NCI-H226 (cell line): ENCODE results near the gene ACADS.
"Not testable (repeated sequence)": the region's sequence is repeated elsewhere in the genome, so short reads cannot be mapped to it uniquely, and the experiment has no call there.

ENCODE experiments used
- DNase-seq: peaks from one replicate; pipeline ENCODE4 v3.0.0-alpha.2; 2015

ACADS gene

DNA sequence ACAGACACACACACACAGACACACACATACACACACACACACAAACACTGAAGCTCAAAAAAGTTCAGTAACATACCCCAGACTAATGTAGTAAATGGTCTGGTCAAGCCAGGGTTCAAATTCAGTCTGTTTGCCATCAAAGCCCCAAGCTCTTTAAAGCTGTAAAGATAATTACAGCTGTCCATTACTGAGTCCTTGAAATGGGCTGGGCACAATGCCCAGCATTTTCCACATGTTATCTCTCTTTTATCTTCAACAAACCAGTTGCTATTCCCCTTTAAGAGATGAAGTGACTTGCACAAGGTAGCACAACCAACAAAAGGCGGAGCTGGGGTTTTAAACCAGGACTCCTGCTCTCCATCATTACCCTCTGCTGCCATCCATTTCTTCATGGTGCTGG lies 23.0 kb upstream of the ACADS start:
- no peak for DNase-seq

DNA sequence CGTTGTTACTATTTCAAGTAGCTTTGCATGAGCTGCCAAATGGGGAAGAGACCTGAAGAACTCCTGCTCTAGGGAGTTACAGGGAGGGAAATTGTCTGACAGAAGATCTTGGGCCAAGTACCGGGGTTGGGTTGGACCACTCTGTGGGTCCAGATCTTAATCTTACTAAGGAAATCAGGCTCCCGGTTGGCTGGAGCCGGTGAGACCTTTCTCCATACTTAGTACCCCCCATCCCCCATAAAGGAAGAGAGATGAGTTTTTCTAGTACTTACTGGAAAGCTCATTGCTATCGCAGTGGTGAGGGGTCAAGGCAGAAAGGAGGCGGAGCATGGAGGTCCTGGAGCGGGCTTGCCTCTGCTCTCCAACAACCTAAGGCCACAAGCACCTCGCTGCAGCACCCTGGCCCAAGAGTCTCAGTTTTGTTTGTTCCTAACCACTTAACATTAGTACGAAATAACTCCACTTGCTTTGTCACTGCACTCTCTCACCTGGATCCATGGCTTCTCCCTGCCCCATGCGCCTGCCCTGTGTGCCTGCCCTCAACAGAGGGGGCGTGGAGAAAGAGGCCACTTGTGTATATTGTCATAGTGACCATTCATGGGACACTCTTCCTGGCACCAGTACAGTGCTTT lies 22.2 kb upstream of the ACADS start:
- no peak for DNase-seq

DNA sequence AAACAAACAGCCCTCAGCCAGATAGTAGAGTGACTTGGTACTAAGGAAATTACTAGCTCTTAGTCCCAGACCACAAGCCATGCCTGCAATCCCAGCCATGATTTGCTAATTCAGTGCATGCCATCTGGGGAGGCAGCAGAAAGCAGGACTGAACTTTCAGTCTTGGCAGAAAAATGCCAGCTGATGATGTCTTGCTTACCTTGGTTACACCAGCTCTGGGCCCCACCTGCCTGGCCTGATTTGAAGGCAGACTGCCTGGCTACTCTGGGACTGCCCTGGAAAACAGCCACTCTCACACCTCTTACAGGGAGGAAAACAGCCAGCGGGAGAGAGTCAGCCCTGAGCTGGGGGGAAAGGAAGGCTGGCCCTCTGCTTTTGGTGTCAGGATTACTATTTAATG lies 20.0 kb upstream of the ACADS start:
- DNase-seq = no peak

DNA sequence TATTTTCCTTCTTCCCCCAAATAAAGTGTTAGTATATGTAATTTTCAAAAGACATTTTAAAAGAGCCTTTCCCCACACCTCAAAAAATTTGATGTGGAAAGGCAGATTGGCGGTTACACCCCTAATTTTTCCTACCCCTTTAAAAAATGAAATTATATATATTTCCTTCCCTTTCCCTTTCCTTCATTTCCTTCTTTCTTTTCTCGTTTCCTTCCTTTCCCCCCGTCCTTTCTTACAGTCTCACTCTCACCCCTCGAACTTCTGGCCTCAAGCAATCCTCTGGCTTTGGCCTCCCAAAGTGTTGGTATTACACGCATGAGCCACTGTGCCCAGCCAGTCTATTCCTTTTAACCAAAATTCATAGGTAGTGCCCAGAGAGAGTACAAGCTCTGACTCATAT lies 19.6 kb upstream of the ACADS start:
- DNase-seq = no peak

DNA sequence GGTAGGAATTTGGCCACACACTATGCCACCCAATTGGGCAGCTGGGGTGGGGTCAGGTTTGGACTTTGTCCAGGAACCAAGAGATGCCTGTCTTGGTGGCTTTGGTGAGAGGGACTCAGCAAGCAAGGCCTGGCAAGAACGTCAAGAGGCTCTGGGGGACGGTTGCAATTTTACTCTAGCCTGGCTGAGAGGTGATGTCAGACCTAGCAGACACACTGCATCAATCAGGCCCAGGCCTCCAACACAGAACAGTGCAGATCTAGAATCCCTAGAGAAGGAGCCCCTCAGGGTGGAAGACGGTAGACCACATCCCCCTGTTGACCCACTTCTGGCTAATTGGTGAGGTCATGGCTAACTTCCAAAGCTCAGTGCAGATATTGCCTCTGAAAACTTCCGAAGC lies 17.0 kb upstream of the ACADS start:
- DNase-seq = no peak

DNA sequence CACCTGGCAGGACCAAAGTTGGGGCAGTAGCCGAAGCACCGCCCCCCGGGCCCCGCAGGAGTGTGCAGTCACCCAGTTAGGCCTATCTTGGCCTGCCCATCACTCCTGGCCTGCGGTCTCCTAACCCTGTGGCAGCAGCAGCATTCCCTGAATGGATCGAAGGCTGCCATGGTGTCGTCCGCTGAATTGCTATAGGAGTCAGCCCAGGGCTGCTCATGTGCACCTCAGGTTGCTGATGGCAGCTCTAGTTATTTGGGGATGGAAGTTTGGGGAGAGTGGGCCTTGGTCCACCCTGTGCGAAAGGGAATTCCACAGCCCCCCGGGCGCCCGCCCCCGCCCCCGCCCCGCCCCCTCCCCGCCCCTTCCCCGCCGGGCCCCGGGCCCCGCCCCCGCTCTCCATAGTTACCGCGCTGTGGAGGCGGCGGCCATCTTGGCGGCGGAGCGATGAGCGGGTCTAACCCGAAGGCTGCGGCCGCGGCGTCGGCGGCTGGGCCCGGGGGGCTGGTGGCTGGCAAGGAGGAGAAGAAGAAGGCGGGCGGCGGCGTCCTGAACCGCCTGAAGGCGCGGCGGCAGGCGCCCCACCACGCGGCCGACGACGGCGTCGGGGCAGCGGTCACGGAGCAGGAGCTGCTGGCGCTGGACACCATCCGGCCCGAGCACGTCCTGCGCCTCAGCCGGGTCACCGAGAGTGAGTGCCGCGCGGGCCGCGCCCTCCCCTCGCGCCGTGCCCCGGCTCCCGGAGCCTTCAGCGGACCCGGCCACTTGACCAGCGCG lies 15.4 kb upstream of the ACADS start, which contains the start of gene UNC119B:
TSS of gene UNC119B (plus strand) at position 428 of the 774 bp plus-strand sequence. CDS start at position 445, 17 bp downstream.
- DNase-seq = peak; percentile 48

DNA sequence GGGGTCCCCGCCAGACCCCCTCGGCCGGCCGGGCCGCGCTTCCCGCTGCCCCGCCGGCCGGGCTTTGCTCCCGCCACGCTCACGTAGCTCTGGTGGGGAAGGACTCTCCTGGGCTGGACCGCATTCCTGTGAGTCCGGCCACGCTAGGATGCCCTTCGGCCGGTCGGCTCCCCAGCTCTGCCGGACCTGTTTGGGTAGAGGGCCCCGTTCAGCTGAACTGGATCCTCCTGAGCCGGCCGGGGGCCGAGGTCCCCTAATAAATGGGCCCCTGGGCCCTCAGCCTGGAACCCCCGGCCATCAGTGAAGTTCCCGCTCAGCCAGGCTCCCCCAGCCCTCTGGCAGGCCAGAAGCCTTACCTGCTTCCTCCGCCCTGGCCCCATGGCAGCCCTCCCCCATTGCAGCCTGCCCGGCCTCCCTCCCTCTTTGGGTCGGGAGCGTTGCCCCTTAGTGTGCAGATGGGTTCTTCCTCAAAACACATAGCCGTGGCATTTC lies 14.8 kb upstream of the ACADS start:
- DNase-seq = no peak

DNA sequence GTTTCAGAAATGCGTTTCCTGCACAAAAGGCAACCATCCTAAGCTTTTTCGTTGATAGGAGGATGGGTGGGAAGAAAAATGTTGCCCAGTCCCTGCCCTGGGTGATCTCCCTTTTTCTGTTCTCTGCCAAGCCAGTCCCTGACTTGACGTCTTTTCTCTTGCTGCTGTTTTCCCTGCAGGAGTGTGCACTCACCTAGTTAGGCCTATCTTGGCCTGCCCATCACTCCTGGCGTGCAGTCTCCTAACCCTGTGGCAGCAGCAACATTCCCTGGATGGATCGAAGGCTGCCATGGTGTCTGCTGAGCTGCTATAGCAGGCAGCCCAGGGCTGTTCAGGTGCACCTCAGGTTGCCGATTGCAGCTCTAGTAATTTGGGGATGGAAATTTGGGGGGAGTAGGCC lies 14.2 kb upstream of the ACADS start:
- DNase-seq = no peak

DNA sequence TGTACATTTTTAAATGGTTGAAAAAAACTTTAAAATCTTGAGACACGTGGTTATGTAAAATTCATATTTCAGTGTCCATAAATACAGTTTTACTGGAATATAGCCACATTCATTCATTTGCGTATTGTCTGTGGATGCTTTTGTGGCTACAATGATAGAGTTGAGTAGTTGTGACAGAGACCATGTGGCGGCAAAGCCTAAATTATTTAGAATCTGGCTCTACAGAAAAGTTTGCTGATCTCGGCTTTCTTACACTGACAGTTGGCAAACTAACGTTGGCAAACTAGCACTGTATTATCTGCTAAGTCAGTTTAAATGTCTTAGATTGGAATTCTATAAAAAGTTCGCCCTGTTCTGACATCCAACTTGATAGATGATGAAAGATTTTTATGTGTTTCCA lies 13.0 kb upstream of the ACADS start:
- DNase-seq = no peak

DNA sequence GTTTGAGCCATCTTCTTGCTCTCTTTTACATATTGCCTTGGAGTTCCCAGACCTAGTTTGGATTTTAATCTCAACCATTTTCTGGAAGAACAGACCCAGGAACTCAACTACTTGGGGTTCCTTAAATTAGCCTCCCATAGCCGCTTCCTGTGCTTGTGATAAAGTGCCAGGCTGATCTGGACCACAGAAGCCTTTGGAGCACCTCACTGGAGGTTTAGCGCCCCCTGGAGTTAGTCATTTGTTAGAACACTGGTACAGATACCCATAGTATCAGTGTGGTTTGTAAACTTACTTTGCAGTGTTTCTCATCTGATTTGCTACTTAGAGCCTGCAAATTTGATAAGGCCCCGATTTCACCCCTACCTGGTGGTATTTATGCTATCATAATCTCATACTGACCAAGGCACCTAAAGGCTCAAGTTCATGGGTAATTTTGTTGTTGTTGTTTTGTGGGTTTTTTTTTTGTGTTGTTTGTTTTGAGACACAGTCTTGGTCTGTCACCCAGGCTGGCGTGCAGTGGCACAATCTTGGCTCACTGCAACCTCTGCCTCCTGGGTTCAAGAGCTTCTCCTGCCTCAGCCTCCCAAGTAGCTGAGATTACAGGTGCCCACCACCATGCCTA lies 11.7 kb upstream of the ACADS start:
- DNase-seq = peak; percentile 59

DNA sequence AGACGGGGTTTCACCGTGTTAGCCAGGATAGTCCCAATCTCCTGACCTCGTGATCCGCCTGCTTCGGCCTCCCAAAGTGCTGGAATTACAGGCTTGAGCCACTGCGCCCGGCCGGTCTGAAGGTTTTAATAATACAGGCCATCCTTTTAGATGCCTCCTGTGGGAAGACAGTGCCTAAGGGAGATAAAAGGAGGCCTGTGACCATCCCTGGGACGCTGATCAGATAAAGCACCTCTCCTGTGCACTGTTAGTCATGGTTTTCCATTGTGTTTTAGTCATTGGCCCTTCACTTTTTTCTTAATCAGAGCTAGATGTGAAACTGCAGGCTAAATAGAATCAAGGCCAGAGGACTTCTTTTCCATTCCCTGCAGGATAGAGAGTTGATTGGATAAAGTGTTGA lies 7.6 kb upstream of the ACADS start:
- DNase-seq = no peak

DNA sequence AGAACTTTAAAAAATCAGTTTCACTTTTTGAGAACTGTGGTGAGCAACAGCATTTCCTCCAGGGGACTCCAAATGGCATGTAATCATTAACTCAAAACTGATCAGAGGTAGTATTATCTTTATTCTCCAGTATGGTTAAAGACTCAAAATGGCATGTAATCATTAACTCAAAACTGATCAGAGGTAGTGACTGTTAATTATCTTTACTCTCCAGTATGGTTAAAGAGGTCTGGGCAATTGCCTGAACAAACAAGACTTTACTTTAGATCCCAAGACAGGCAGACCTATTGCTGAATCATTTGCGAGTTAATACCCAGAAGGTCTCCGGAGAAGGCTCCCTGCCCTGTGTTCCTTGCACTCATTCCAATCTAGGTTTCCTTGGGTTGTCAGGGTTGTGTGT lies 6.6 kb upstream of the ACADS start:
- DNase-seq = no peak

DNA sequence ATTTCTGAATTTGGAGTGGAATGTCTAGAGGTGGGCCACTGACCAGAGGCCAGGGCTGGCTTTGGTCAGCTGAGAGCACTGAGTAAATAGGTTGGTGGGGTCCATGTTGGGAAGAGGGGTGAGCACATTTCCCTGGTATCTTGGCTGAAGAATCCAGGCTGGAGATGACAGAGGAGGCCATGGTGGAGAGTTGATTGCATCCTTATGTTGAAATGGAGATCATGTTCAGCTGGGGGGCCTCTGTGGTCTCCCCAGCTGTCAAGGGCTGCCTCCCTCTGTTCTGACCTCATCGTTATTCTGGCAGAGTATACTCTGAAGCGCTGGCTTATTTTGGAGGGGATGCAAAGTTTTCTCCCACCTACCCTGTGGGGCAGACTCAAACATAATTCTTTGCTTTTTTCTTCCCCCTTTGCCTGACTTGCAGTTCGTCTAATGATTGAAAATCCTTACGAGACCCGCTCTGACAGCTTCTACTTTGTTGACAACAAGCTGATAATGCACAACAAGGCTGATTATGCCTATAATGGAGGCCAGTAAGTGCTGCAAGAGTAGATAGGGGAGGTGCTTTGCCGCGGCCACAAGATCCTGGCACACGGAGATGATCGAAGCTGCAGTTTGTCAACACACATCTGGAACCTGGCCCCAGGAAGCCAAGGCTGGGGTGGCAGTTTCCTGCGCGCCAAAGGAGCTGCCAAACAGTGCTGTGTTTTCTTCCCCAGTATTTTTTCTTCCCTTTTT lies 6.0 kb upstream of the ACADS start:
- no peak for DNase-seq

DNA sequence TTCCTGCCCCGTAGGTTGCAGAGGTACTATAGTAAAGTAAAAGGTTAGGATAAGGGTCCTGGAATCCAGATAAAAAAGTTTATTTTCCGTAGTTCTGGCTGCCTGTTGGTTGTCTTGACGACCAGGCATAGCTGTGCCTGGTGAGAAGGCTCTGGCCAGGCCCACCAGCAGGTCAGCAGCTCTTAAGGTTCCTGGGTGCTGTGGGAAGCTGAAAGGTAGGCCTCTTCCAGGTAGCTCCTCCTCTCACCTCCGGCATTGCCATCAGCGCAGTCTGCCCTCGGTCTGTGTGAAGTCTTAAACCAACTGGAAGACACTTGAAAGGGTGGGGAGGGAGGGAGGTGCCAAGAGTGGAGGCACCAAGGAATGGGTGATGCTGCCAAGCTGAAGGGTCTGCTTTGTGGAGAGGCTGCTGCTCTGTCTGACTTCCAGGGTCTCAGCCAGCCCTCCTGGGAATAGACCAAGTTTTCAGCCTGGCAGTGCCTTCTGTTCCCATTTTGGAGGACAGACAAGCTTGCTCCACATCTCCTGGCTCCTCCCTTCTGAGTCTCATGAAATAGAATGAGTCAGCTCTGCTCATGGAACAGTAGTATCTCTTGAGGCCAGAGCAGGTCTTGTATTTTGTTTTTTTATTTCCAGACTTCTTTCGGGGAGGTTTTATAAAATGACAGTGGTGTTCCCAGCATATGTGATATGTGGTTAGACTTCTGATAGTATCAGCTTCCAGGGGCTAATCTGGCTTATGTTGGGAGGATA lies 5.2 kb upstream of the ACADS start:
- peak; percentile 58 for DNase-seq

DNA sequence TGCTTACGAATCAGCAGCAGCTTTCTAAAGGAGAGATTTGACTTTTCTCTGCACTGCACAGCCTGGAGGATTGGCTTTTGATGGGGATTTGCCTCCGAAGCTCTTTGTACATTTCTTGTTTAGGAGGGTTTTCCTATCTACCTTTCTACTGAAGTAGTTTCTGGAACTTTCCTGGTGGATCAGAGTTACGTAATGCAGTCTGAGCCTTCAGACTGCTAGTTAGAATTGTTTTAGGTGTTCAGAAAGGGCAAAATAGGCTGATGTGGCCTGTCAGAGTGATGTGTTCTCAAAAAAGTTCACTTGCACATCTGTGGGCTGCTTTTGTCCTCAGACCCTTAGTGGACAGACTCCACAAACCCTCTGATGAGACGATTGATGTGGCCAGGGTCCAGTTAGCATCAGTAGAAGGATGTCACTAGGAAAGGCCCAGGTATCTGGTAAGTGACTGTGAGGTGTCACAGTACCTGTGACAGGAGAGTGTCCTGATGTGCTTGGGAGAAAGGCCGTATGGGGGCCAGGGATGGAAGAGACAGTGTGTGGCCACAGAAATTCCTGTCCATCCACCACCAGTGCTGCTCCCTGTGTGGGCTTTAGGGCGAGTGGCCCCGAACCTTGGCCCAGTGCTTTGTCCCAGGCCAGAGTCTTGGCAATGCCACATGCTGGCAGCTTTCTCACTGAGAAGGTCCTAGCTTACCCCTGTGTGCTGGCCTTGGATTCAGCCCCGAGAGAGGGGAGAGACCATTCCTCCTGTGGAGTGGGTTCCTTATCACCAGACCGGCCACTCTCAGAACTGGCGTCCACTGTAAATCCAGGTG lies 4.4 kb upstream of the ACADS start:
- no peak for DNase-seq

DNA sequence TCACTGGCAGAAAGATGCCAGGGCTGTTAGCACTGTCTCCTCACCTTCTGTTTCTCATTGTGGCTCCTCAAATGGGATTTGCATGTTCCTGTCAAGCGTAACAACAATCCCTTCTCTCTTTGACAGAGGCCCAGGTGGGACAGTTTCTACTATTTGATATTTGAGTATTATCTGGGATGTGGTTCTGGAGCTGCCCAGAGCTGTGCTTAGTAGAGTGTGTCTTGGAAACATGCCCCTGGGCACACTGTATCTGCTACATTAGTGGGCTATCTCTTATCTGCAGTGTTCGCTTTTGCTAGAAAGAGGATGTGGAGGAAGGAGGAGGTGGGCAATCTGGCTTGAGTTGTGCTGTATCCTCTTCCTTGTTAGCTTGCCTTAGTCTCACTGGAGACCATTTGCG lies 3.8 kb upstream of the ACADS start:
- DNase-seq = no peak

DNA sequence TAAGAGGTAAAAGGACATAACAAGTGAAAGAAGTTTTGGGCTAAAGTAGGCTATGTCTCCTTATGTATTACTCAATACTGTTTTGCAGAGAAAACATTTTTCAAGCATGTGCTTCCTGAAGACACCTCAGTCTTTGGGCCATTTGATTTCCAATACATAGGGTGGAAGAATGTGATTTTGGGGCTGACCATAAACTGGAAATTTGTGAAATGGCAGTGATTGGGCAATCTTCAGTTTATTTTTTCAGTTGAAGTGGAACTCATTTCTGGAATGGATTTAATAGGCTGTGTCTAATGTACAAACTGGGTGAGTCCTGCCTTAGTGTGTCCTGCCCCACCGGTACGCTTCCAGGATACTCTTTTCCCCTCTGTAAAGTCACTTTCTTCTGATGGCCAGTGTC lies 2.8 kb upstream of the ACADS start:
- DNase-seq = no peak

DNA sequence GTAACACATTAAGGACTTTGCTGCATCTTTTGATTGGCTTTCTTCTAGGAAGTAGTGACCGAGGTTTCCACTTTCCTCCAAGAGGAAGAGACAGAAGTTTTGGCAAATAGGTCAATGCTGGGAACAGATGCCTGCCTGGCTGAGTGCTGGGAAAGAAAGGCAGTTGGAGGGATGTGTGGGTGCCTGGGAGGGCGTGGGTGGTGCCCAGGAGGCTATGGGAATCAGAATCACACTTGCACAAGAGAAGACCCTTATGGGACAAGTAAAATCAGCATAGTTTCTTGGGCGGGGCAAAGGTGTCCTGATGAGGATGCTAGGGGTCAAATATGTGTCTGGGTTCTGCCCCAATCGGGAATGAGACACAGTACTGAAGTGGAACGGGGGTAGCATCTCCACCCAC lies 906 bp upstream of the ACADS start:
- no peak for DNase-seq

DNA sequence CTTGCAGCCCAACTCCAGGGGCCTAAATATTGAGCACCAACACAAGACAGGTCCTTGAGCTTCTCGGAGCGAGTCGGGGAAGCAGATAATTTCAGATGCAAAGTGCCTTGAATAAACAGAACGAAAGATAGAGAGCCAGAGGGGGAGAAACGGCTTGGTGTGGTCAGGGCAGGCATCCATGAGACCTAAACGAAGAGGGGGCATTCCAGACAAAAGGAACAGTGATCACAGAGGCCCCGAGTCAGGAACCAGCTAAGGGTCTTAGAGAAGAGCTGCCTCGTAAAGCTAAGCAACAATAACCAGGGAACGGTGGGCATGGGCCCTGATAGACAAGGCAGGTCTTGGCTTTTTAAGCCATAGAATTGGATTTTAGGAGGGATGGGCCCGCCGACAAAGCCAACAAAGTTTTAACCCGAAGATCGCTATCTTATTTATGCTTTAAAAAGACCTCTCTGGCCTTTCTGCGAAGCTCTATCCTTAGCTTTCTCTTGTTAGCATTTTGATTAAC lies 421 bp upstream of the ACADS start:
- DNase-seq = no peak

DNA sequence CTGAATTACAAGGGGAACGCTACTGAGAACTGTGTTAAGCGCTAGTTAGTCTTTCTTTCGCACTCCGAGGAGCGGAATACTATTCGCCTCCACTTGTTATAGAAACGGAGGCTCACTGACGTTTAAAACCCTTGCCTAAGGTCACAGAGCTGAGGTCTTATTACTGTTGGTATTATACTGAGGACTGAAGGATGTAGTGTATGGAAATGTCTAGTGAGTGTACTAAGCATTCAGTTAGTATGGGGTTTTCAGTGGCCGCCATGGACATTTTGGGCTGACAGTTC lies 826 bp downstream of the ACADS start:
- DNase-seq = no peak

DNA sequence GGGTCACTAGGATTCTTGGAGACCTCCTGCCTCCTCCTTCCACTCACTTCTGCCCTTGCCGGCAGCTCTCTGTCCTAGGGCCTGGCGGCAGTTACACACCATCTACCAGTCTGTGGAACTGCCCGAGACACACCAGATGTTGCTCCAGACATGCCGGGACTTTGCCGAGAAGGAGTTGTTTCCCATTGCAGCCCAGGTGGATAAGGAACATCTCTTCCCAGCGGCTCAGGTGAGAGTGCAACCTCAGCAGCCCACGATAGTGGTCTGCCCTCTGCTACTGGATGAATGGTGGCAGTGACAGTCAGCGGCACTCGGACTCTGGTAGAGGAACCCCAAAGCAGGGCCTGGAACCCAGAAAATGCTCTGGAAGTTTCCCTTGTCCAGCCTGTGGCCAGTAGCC lies 1.3 kb downstream of the ACADS start:
- no peak for DNase-seq

DNA sequence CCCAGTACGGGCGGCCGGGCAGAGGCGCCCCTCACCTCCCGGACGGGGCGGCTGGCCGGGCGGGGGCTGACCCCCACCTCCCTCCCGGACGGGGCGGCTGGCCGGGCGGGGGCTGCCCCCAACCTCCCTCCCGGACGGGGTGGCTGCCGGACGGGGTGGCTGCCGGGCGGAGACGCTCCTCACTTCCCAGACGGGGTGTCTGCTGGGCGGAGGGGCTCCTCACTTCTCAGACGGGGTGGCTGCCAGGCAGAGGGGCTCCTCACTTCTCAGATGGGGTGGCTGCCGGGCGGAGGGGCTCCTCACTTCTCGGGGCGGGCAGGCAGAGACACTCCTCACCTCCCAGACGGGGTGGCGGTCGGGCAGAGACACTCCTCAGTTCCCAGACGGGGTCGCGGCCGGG lies 6.6 kb downstream of the ACADS start:
- not testable (repeated sequence) for DNase-seq
